Activated T-helper 1 cell treated with anti-CD3 and anti-CD28 coated beads, Interleukin-2, amount 50 U/mL, for 16 hours (primary cell): ENCODE data around the gene CREB5.

Experiments
- DNase-seq, 2 donors: peaks; one replicate each; pipeline ENCODE4 v3.0.0-alpha.2; 2020; ENCODE audit warnings: low read depth in 1 of 2, low spot score in 1 of 2

Gene CREB5

GRCh38 chr7:28434510-28434909 lies 22.2 kb downstream of the CREB5 start:
- DNase-seq: no peak

DNA sequence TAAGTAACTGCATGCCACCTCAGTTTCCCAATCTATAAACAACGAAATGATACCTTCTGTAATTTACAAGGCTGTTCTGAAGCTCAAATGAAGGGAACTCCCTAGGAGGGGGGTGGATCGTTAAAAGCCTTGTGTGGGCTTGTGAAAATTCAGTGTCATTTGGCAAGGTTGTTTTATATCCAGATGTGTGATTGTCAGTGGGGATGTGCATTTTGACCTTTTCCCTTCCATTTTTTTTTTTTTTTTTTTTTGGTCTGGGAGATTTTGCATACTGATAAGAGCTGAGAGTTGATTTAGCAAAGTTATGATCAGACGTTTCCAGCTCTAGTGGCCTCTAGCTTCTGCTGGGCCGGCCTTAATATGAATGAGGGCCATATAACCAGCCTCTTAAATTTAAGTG lies 22.8 kb downstream of the CREB5 start:
- no peak for DNase-seq

GRCh38 chr7:28435732-28436378 lies 23.5 kb downstream of the CREB5 start:
- DNase-seq: no peak

DNA sequence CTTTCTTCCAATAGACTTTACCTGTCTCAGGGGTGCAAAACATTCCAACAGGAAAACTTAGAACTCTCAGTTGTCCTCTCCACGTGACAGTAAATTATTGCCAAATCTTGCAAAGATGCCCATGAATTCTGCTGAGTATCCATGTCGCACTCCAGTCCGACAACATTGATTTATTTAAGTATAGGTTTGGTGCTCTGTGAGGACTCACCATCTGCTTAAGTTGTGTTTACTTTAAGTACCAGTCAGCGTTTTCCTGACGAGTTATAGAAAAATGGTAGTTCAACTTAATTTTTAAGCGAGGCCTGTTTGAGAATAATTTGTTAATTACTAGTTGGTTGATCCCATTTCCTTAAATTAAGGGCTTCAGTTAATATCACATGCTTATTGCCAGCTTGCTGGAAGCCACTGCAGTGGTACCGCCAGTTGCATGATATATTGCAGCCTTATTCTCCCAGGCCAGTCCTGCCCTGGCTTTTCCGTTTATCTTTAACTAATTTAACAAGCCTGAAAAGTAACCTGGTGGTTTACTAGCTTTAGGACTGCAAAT lies 27.8 kb downstream of the CREB5 start:
- no peak for DNase-seq

DNA sequence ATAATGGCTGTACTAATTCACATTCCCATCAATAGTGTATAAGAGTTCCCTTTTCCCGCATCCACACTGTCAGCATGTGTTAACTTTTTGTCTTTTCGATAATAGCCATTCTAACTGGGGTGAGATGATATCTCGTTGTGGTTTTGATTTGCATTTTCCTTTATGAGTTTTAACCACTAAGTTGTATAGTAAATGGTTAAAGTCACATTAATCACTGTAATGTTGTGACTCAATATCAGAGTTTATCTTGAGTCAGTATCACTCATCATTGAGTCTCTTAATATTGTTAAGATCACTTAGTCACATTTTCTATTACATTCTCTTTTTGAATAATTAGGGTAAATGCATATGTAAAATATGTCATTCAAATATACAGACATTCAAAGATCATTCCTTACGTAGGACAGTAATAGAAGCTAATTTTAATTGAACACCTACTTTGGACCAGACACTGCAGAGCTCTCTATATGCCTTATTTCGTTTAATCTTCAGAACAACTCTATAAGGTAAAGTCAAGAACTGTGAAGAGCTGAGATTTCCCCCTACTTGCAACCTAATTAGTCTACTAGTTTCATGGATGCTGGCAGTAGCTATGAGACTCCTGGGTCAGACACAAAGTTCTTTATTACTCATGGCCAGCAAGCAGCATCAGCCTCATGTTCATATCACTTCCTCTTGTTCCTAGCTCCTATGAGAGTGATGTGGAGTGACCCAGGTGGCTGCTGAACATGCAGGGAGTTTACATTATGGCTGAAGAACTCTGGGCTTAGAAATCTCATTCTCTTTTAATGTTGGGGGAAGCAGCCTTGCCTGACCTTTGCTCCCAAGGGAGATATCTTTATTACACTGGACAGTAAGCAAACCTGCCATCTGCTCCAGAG lies 30.5 kb downstream of the CREB5 start:
- no peak for DNase-seq

DNA sequence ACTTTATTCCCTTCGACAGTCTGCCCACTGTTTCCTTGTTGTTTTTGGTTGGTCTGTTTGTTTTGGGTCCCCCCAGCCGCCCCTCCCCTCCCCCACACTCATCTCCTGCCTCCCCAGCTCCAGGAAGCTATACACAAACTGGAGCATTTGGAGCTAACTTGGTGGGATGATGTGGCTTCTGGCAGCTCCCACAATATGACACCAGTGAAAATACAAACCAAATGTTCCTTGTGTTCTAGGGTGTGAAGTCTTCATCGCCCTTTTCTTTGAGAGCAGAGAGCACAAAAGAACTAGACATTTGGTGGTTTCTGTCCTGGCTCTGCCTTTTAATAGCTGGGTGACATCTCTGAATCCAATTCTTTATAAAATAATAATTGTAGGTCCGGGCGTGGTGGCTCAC lies 33.8 kb downstream of the CREB5 start:
- DNase-seq: no peak

GRCh38 chr7:28447071-28447470 lies 34.8 kb downstream of the CREB5 start:
- no peak for DNase-seq

- DNase-seq: no peak
Observed at GRCh38 chr7:28448708-28449107, 36.4 kb downstream of the CREB5 start.

GRCh38 chr7:28452681-28453080 lies 40.4 kb downstream of the CREB5 start:
- DNase-seq: no peak

GRCh38 chr7:28455486-28455885 lies 43.2 kb downstream of the CREB5 start:
- no peak for DNase-seq

DNA sequence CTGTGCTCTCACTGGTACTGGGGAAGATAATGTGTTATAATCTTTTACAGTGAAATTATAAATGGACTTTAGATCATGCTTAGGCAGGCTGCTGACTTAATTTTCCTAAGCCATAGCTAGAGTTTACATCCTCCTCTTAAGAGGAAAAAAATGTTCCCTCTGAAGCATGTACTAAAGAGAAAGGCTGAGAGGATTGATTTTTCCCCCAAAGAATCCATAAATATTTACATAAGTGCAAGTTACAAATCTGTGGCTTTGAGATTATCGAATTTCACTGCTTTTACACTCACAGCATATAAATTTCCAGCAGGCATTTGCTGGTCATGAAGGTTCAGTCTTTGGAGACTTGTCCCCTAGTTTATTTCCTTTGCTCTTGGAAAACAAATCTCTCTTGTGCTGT lies 43.7 kb downstream of the CREB5 start:
- no peak for DNase-seq

- no peak for DNase-seq
Observed at GRCh38 chr7:28458732-28459131, 46.4 kb downstream of the CREB5 start.

DNA sequence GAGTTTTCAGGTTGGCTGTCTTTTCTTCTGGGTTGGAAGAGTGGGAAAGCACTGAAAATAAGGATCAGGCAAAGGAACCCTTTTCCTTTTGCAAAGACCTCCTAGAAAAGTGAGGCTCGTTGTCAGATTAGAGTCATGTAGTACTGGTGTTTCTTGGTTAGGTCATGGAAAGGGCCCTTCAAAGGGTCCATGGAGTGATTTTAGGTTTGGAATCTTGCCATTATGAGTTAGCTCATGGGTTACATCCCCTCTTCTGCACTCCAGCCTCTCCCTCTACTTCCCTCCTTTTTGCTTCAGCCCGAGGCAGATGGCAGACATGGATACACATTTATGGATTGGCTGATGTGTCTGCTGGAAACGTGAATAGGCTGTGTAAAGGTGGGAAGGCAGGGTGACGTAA lies 47.0 kb downstream of the CREB5 start:
- no peak for DNase-seq

- DNase-seq: no peak
Observed at GRCh38 chr7:28465697-28466096, 53.4 kb downstream of the CREB5 start.

- no peak for DNase-seq
Observed at GRCh38 chr7:28466341-28466740, 54.0 kb downstream of the CREB5 start.

- no peak for DNase-seq
Observed at GRCh38 chr7:28466885-28467284, 54.6 kb downstream of the CREB5 start.

- no peak for DNase-seq
Observed at GRCh38 chr7:28469562-28469961, 57.2 kb downstream of the CREB5 start.

DNA sequence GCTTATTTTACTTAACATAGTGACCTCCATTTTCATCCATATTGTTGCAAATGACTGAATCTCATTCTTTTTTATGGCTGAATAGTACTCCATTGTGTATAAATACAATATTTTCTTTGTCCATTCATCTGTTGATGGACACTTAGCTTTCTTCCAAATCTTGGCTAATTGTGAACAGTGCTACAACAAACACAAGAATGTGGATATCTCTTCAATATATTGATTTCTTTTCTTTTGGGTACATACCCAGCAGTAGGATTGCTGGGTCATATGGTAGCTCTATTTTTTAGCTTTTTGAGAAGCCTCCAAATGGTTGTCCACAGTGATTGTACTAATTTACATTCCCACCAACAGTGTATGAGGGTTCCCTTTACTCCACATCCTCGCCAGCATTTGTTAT lies 58.0 kb downstream of the CREB5 start:
- DNase-seq: no peak

- no peak for DNase-seq
Observed at GRCh38 chr7:28472332-28472731, 60.0 kb downstream of the CREB5 start.

DNA sequence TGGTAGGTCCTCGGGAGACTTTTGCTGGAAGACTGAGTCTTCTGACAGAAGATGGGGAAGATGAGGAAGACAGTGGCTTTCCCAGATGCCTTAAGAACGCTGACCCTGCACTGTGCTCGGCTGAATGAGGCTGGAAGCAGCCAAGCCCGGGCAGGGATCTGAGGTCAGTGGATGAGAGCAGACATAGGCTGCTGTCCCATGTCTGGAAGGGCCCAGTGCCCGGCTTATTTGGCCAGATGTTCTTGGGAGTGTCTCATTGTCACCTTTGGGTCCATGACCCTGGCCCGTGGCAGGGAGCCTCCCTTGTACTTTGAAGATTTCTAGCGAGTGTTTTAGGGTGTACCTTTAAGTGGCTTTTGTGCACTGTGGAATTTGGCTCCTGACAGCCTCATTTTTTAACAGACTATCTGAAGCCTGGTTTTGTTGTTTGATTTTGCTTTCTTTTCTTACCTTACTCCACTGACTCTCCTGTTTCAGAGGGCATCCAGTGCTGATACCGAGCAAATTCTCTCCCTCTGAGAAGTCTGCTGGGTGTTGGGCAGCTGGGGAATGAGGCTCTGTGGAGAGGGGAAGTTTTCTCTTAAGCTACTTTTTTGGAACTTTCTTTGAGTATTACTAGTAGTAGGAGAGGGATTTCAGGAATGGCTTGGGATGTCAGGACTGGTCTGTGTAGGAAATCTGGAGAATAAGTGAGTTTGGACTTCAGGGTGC lies 61.4 kb downstream of the CREB5 start:
- DNase-seq: no peak

DNA sequence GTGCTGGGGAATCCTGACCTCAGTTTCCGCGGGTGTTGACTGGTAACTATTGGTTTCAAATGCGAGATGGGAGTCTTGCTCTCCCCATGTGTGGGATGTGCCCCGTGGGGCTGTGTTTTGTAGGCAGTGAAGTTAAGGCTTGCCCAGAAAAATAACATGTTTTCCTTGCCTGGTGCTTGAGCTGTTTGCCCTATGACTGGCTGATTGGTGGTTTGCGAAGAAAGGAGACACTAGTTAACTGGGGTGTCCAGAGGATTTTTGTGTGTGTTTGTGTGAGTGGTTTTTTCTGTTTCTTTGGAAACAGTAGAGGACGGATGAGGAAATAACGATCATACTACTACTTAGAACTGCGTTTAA lies 61.9 kb downstream of the CREB5 start:
- no peak for DNase-seq

DNA sequence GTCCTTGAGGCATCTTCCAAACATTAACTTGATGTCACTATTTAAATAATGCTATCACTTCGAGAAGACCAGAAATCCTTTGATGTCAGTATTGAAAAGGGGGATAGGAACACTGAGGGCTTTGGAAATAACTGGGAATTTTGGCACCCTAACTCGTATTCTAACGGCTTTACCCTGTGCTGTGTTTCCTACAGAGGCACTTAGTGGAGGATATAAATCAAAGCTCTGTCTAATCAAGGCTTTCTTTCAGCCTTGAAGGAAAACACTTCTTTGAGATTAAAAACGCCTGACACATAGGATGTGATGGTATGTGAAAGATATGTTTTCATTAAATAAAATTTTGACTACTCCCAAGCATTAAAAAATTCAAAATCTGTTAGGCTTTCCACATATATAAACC lies 62.3 kb downstream of the CREB5 start:
- no peak for DNase-seq
